ENCODE data around the gene TUBB6.

The TUBB6 gene

DNA sequence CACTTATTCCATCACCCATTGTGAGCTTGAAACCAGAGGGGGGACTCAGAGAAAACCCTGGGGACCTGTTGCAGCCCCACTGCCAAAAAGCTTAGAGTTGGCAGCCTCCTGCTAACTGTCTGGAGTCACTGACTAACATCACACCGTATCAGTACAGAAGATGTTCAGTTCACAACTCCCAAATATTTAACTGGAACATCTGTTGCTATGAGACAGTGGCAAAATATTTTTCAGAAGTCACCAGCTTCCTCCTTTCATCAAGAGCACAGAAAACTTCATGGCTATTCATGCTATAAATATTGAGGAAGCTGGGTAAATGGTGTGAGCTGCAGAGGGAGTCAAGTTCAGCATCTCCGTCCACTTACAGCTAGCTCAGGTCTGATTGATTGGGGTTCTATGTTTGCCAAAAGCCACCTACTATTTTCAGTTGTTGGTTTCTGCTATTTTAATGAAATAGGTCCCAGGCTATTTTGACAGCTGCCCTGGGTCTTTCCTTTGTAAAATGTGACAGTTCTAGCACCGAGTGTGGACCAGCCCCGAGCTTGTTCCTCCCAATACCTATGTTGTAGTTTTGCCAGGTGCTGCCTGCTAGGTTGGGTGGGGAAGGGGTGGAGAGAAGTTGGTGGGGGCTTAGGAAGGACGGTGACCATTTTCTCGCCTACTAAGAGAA lies 9.8 kb downstream of the TUBB6 start:
- H3K27ac ChIP-seq = no peak overlapping the region
- TF ChIP-seq, protein P1, sequence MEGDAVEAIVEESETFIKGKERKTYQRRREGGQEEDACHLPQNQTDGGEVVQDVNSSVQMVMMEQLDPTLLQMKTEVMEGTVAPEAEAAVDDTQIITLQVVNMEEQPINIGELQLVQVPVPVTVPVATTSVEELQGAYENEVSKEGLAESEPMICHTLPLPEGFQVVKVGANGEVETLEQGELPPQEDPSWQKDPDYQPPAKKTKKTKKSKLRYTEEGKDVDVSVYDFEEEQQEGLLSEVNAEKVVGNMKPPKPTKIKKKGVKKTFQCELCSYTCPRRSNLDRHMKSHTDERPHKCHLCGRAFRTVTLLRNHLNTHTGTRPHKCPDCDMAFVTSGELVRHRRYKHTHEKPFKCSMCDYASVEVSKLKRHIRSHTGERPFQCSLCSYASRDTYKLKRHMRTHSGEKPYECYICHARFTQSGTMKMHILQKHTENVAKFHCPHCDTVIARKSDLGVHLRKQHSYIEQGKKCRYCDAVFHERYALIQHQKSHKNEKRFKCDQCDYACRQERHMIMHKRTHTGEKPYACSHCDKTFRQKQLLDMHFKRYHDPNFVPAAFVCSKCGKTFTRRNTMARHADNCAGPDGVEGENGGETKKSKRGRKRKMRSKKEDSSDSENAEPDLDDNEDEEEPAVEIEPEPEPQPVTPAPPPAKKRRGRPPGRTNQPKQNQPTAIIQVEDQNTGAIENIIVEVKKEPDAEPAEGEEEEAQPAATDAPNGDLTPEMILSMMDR (conservative IDR thresholded peaks at IDR 0.05) = no peak

DNA sequence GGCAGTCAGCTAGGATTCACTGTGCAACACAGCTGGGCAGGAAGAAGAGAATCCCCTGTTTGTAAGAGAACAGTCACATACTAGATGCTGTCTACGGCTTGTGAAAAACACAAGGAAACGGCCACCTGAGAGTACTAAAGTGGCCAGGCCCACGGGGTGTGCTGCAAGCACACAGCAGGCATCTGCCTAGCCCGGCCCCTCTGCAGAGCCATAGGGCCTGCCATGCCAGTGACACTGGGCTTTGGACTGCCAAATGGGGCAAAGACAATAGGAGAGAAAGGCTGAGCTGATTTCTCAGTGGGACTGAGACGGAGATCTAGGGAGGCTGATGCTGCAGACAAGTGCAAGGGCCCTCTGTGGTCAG lies 10.3 kb downstream of the TUBB6 start:
- no peak overlapping the region for H3K27ac ChIP-seq
- TF ChIP-seq, protein P1 (conservative IDR thresholded peaks at IDR 0.05) = no peak

DNA sequence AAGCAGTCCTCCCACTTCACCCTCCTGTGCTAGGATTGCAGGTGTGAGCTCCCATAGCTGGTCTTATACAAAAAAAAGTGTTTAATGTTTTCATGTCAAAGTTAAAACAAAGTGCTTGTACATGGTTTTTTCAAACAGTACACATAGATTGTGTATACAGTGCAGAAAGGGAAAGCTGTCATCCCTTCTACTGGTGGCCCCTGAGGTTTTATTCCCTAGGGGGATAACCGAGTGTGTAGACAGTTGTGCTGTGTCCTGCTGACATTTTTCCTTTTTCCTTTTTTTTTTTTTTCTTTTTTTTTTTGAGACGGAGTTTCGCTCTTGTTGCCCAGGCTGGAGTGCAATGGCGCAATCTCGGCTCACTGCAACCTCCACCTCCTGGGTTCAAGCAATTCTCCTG lies 10.8 kb downstream of the TUBB6 start:
- H3K27ac ChIP-seq = no peak overlapping the region
- TF ChIP-seq, protein P1 (conservative IDR thresholded peaks at IDR 0.05) = no peak

GRCh38 chr18:12321333-12321732 lies 13.3 kb downstream of the TUBB6 start:
- TF ChIP-seq, protein P1 (conservative IDR thresholded peaks at IDR 0.05) = no peak
- H3K27ac ChIP-seq = no peak overlapping the region

GRCh38 chr18:12324991-12325725 lies 17.1 kb downstream of the TUBB6 start:
- H3K27ac ChIP-seq = no peak overlapping the region
- TF ChIP-seq, protein P1 (conservative IDR thresholded peaks at IDR 0.05) = no peak

GRCh38 chr18:12325726-12326245 lies 17.7 kb downstream of the TUBB6 start:
- H3K27ac ChIP-seq = no peak overlapping the region
- TF ChIP-seq, protein P1 (conservative IDR thresholded peaks at IDR 0.05) = no peak

DNA sequence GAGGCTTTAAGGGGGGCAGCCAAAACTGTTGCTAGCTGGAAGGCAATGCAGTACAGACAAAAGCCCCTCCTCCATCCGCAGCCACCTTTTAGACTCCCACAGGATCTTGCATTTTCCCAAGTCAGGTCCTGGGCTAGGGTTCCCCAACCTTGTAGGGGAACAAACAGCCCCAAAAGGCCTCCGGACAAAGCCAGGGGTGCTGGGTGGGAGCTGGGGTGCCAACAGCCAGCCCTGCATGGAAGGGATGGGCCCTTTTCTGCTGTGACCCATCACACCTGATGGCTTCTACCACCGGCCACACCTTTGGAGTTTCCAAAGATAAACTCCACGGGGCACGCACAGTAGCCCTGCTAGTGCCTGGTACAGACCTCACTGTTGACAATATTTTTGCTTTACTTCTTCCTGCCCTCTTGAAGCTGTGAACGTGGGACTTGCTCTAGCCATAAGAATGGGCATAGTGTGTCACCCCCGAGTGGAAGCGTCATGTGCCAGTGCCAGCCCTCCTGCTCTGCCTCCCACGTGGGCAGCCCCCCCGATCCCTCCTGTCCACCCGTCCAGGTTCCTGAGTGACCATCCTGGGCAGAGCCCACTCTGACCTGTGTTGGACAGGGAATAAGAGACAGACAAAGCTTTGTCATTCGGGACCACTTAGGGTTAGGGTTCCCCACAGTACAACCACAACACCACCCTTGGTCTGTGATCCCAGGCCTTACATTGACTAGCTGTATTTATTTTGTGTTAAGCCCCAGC lies 18.8 kb downstream of the TUBB6 start:
- TF ChIP-seq, protein P1 (conservative IDR thresholded peaks at IDR 0.05) = no peak
- no peak overlapping the region for H3K27ac ChIP-seq
